Activated effector memory CD4-positive, alpha-beta T cell treated with Interleukin-2 at 50 U/mL for 16 hours (primary cell): ENCODE results near the gene KCNN4.
A peak's percentile ranks its signal among the peaks of the same experiment; 100 is the strongest.
"Not testable (repeated sequence)": the region's sequence is repeated elsewhere in the genome, so short reads cannot be mapped to it uniquely, and the experiment has no call there.

Experiments
- DNase-seq: peaks from one replicate; pipeline ENCODE4 v3.0.0-alpha.2; 2020

Gene KCNN4

DNA sequence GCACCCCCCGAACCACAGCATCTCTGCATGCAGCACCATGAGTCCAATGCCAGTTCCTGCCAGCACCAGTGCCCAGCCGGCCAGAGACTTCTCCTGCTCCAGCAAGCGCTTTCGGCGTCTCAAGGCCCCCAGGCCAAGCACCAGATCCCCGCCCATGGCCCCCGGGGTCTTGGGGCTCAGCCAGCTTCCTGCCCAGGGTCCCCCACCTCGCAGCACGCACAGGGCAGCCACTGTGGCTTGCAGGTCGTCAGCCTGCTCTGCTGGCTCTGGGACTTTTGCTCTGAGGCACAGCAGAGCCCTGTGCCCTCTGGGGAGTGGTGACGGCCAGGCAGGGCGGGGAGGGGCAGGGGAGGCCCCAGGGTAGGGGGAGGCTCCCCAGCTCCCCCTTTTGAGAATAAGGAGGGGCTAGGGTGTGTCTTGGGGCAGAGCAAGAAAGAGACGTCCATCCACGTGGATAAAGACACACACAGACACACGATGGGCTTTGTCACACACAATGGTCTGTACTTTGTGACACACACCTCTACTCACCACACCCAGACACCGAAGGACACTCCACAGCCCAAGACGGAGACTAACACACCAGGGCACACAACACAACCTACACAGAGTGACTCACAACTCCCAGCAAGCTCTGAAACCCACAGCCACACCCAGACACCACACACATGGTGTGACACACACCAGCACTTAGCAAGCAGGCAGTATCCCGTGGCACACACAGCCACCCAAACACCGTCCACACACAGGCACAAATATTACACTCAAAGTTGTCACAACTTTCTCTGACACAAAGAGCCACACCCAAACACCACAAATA, at the start of gene KCNN4:
Gene KCNN4, minus strand, starts transcription at position 268 of the 820 bp plus-strand sequence. Its CDS starts 112 bp downstream, at position 156.
- DNase-seq = peak; percentile 64

DNA sequence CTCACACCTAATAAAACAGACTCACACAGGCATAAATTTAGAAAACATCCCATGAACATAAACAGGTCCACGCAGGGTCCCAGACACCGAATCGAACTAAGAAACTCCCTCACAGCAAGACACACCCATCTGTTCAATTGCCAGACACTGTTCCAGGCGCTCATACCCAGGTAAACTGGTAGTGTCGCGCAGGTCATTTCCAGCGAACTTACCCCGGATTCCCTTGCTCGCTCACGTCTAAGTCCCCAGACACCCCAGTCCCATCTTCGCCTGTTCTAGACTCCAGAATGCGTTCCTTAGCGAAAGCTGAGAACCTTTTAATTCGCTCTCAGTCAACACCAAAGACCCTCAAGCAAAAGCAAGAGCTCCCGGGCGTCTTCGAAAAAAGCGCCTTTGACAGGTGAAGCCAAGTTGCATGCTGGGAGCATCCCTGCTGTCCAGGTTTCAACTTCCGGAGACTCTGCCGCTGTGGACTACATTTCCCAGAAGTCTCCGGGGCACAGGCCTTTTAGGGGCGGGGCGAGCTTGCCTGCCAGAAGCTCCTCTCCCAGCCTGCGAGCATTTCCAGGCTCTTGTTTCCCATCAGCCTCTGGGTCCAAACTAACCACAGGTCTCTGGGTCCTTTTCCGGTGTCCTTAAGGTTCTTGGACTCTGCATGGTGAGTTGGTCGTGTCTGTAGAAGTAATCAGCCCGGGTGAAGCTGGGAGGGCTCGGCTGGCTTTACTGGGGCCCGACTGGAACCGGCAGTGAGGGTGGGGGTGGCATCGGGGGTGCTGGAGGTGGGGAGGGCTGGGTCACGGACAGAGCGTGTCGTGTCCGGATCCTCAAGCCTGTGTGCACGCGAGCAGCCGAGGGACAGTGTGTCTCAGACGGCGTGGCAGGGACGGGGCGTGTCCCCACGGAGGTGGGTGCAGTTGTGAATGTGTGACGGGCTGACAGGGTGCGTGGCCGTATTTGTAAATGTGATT, 46.3 kb upstream of the KCNN4 start, which contains the start of gene ZNF283:
Gene ZNF283, plus strand, starts transcription at position 535 of the 968 bp plus-strand sequence. CDS start 6,184 bp downstream, outside the sequence.
- peak; percentile 71 for DNase-seq

DNA sequence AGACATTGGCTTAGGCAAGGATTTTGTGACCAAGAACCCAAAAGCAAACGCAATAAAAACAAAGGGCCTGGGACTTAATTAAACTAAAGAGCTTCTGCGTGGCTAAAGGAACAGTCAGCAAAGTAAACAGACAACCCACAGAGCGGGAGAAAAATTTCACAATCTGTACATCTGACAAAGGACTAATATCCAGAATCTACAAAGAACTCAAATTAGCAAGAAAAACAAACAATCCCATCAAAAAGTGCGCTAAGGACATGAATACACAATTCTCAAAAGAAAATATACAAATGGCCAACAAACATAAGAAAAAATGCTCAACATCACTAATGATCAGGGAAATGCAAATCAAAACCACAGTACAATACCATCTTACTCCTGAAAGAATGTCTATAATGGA, 43.8 kb upstream of the KCNN4 start:
- not testable (repeated sequence) for DNase-seq

DNA sequence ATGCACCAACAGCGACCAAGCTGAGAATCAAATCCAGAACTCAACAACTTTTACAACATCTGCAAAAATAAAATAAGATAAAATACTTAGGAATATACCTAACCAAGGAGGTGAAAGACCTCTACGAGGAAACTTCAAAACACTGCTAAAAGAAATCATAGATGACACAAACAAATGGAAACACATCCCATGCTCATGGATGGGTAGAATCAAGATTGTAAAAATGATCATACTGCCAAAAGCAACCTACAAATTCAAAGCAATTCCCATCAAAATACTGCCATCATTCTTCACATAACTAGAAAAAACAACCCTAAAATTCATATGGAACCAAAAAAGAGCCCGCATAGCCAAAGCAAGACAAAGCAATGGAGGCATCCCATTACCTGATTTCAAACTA, 43.1 kb upstream of the KCNN4 start:
- not testable (repeated sequence) for DNase-seq

DNA sequence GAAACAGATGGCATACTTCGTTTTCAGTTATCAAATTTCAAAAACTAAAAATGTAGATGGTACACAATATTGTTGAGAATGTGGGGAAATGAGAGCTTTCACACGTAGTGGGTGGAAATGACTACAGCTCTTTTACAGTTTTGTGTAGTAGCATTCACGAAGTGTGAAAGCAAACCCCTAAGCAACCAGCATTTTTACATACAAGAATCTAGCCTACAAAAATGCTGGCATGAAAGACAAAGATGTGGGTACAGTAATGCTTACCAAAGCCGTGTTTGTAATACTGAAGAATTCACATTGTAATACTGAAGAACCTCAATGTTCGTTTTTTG, 40.1 kb upstream of the KCNN4 start:
- no peak for DNase-seq

DNA sequence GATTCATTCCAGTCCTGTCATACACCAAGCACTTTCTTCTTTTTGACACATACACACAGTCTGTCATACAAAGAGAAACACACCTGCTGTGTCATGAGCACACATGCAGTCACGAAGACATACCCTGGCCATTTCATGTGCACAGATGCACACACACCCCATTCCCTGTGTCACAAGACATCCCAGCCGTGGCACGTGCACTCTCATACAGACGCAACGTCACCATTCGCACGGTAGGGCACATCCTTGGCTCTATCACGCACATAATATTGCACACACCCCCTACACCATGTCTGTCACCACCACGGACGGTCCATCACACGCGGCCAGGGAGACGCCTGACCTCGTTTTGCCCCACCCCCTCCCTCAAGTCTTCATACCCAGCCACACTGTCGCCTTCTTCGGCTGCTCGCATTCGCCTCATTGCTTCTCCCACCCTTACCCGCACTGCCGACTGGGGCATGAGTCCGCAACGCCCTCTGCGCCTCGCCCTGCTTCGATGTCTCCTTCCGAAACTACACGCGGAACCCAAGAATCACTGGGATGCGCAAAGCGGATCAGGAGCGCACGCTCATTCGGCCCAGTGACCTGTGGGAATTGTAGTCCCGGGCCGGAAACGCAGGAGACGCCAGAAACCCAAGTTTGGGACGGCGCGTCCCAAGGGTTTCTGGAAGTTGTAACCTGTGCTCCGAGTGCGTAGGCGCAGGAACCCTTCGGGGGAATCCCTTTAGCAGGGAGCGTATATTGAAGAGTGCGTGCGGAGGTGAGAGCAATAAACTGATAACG, 39.5 kb upstream of the KCNN4 start:
- DNase-seq = no peak

DNA sequence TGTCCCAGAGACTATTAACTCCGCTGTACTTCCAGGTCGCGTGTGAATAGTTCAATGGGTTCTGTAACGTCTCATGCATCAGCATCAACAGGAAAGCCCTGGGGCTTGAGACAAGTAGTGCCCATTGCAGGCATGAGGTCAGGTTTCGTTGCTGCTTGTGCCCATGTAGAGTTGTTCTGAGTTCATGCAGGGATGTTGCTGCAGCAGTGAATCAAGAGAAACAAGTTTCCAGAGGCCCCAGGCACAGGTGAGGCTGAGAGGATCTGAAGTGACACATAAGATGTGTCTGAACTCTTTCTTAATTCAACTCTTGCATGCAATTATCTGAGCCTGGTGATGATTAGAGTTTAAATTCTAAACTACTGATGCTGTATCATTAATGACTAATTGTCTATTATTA, 37.7 kb upstream of the KCNN4 start:
- DNase-seq = no peak

DNA sequence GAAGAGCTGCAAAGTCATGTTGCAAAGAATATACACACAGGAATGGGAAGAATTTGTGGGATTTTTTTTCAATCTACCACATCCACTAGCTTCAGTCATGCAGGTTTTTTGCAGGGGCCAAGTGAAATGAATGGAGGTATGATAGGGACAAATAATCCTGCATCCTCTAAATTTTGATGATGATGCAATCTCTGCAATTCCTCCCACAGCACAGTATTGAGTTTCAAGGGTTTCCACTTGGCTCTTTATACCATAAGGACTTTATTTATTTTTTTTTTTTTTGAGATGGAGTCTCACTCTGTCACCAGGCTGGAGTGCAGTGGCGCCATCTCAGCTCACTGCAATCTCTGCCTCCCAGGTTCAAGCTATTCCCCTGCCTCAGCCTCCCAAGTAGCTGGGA, 36.7 kb upstream of the KCNN4 start:
- DNase-seq = not testable (repeated sequence)

DNA sequence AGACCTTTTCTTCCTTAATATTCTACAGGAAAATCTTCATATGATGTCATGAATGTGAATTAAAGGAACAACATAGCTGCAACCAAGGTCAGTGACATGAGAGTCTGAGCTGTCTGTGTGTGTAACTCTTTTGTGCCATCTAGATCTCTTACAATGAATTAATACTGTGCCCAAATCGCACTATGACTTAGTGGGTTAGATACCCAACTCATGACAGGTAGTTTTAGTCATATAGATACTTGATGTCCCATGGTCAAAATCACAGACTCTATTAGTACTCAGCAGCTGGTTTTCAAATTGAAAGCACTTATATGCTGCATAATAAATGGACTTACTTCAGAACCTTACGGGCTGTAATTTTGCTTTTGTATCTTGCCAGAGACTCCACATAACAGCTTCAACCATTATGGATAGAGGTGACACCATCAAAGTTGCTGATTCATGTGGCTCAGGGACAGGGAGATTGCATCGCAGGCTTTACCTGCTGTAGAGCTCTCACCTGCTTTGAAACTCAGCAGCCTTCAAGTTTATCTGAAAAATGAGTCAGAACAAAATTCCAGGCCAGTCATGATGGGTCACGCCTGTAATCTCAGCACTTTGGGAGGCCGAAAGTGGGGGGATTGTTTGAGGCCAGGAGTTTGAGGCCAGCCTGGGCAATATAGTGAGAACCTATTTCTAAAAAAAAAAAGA, 34.0 kb upstream of the KCNN4 start:
- no peak for DNase-seq

DNA sequence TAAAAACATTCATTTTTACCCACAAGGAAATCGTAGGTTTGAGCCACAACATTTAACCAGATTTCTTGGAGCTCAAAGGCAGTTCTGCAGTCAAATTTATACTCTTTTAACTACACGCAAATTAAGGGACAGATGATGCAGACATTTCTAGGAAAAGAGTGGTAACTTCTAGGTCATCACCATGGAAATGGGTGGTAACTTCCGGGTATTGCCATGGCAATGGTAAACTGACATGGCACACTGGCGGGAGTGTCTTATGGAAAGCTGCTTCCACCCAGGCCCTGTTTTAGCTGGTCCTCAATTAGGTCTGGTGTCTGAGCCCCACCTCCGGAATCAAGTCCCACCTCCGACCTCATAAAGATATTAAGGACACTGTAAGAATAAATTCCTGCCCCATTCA, 31.9 kb upstream of the KCNN4 start:
- DNase-seq = no peak

DNA sequence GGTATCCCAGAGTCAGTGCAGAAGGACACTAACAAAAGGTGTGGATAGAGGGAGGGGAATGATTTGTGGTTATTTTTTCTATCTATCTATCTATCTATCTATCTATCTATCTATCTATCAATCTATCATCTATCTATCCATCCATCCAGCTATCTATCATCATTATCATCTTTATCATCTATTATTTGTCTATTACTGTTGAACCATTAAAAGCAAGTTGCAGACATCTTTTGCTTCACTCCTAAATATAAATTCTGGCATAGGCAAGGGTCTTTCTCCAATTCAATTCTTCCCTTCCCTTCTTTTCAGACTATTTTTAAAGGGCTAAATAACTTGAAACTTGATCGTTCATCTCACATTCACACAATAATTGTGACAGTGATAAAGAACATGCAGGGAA, 31.5 kb upstream of the KCNN4 start:
- DNase-seq = no peak

DNA sequence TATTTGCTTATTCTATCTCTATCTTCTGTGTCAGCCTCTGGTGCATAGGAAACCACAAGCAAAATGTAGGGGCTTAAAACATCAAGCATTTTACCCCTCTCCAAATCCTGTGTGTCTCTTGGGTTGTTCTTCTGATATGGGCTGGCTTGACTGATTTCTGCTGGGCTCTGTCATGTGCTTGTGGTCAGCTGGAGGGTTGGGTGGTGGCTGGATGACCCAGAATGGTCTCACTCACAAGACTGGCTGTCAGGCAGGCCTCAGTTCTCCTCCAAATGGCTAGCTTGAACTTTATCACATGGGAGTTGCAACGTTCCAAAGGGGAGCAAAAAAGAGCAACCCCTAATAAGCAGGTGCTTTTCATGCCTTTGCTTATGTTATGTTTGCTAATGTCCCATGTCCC, 31.1 kb upstream of the KCNN4 start:
- DNase-seq = no peak

DNA sequence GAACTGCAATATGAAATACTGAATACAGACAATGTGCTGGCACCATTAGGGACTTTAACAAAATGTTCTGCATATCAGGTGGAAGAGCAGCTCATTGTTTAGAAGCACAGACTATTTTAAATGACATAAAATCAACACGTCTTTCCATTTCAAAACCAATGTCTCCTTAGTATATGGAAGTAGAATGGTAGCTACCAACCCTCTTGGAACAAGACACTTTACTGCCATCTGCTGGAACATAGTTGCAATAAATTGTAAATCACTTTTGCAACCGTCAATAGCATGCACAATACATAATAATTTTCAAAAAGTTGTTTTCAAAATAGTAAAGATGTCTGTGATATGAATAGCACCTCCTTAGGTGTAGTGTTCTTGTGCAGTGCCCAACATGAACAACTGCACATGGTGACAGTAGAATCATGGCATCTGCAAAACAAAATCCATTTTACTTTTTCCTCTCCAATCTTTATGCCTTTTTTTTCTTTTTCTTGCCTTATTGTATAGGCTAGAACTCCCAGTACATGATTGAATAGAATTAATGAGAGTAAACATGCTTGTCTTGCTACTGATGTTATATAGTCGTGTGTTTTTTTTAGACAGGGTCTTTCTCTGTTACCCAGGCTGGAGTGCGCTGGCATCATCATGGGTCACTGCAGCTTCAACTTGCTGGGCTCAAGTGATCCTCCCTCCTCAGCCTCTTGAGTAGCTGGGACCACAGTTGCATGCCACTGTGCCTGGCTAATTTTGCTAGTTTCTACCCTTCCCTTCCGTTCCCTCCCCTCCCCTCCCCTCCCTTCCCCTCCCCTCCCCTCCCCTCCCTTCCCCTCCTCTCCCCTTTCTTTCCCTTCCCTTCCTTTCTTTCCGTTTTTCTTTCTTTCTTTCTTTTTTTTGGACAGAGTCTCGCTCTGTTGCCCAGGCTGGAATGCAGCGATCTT, 29.3 kb upstream of the KCNN4 start:
- no peak for DNase-seq

DNA sequence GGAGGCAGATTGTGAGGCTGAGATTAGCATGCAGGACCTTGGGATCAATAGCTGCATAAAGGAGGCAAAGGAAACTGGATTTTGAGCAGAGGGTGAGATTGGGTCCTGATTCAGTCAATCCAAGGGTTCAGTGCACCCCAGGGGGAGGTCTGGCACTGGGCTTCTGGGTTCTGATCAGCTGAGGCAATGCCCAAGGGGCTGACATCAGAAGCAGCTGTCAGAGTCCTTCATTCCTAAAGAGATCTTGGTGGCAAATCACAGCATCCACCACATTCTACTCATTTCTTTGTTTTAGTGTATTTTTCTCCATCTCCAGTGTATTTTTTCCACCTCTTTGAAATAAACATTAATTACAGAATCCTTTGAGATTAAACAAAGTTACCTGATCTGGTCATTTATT, 26.9 kb upstream of the KCNN4 start:
- no peak for DNase-seq

DNA sequence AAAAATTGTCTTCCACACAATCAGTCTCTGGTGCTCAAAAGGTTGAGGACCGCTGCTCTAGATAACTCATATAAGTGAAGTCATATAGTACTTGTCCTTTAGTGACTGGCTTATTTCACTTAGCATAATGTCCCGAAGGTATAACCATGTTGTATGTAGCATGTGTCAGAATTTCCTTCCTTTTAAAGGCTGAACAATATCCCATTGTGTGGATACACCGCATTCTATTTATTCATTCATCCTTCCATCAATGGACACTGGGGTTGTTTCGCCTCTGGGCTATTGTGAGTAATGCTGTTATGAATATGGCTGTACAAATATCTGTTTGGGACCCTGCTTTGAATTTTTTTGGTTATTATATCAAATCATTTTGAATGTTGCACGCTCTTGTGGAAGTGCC, 26.1 kb upstream of the KCNN4 start:
- DNase-seq = no peak

DNA sequence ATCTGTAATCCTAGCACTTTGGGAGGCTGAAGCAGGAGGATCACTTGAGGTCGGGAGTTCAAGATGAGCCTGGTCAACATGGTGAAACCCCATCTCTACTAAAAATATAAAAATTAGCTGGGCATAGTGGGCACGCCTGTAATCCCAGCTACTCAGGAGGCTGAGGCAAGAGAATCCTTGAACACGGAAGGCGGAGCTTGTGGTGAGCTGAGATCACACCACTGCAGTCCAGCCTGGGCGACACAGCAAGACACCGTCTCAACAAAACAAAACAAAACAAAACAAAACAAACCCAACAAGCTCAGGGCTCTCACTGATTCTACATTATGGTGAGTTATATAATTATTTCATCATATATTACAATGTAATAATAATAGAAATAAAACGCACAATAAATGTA, 25.6 kb upstream of the KCNN4 start:
- not testable (repeated sequence) for DNase-seq

DNA sequence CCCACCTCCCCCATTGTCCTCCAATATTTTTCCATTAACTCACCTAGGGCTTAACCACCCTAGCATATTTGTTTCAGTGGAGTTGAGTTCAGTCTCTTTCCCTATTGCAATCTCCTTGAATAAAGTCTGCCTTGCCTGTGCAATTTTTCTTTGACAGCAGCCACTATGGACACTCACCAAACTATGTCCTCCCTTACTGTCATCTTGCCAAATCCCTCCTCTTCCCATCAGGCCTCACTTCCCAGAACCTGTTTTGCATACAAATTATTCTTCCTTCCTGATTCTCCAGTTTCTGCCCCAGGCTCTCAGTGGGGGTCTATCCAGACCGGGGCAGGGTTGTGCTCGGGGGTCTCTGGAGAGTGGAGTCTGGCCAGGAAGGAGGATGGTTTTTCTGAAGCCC, 23.7 kb upstream of the KCNN4 start:
- DNase-seq = no peak

DNA sequence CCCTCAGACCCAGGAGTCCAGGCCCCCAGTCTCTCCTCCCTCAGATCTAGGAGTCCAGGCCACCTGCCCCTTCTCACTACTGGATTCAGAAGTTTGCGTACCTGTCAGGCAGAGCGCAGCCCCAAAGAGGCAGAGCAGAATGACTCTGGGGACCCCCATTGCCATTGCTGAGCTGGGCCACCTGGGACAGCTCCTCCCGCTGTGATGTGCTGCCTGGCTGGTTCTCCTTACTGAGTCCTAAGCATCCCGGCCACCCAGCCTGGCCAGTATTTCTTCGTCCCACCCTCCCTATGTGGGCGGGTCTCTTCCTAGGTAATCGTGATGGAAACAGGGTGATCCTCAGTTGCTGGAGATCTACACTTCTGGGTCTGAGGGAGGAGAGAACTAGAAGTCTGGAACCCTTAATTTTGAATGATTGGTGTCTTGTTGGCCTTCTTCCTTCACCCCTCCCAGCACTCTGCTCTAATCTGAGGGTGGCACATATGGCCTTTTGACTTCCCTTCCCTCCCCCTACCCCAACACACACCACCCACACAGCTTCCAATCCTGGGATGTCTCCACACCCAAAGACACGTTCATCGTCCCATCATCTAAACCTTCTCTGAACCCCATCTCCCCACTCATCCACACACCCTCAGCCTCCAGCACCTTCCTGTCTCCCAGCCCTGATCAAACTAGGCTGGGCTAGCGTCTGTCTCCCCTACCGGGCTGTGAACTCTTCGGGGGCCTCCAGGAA, 21.6 kb upstream of the KCNN4 start, which contains the start of gene LYPD5:
Gene LYPD5, minus strand, starts transcription at position 232 of the 736 bp plus-strand sequence. Its CDS starts 67 bp downstream, at position 165.
- DNase-seq = no peak

DNA sequence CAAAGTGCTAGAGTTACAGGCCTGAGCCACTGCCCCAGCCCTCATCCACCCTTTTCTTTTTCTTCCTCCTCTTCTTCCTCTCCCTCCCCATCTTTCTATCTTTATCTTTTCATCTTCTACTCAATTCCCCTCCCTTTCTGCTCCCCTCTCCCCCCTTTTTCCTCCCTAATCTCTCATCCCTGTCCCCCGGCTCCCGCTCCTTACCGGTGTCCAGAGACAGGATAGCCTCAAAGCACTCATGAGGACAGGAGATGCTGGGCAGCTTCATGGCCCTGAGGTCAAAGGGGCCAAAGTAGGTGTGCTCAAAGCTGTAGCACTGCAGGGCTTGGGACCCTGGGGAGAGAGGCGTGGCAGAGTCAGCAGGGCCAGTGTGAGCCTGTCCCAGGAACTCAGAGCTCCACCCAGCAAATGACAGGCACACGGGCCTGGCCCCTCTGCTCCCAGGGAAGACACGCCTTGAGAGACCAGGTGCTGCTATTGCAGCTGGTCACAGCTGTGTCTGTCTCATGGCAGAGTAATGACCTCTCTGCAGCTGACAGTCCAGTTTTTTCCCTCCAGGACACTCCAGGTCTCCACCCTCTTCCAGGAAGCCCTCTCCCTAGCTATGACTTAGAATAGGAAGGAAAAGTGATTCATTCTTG, 18.8 kb upstream of the KCNN4 start:
- DNase-seq = no peak
